Activated naive CD4-positive, alpha-beta T cell treated with anti-CD3 and anti-CD28 coated beads for 36 hours (primary cell): ENCODE results near the gene CDA. TPM values are rescaled to one million over a fixed set of nuclear protein-coding genes. Genes with fewer than 3 reads are reported as not detected.

Source experiments
- CTCF ChIA-PET: fragments of 350-600 bp; sonication (Branson Sonifier 250); formaldehyde crosslinking; loops from one replicate; lab custom pipeline; 2021; ENCODE audit warnings: antibody characterized with exemption; lab: Charles Lee
- DNase-seq: peaks from one replicate; pipeline ENCODE4 v3.0.0-alpha.2; 2020
- H3K27ac Mint-ChIP-seq: one replicate; pipeline ENCODE4 v1.8.0; 2021; ENCODE audit warnings: mild to moderate bottlenecking, mixed read lengths
- H3K27me3 Mint-ChIP-seq: one replicate; pipeline ENCODE4 v1.8.0; 2021; ENCODE audit warnings: low read depth, mixed read lengths
- H3K36me3 Mint-ChIP-seq: one replicate; pipeline ENCODE4 v1.8.0; 2021; ENCODE audit warnings: low read depth, mixed read lengths
- H3K4me1 Mint-ChIP-seq: one replicate; pipeline ENCODE4 v1.8.0; 2021; ENCODE audit warnings: low read depth, mixed read lengths
- H3K4me3 Mint-ChIP-seq: one replicate; pipeline ENCODE4 v1.8.0; 2021; ENCODE audit warnings: mild to moderate bottlenecking, moderate library complexity, mixed read lengths
- H3K9me3 Mint-ChIP-seq: one replicate; pipeline ENCODE4 v1.8.0; 2021; ENCODE audit warnings: mixed read lengths
- intact Hi-C: fragments of 100-400 bp; cut with micrococcal nuclease; formaldehyde crosslinking; loops from one replicate; pipeline ENCODE4 v1.15.1; 2023
- total RNA-seq, 2 experiments: library from RNA; stranded (reverse); gene quantifications; one replicate each; pipeline ENCODE4 v1.2.3, GENCODE V29; 2021

The CDA gene
- total RNA-seq, 2 experiments from 2014 or later = not detected

DNA sequence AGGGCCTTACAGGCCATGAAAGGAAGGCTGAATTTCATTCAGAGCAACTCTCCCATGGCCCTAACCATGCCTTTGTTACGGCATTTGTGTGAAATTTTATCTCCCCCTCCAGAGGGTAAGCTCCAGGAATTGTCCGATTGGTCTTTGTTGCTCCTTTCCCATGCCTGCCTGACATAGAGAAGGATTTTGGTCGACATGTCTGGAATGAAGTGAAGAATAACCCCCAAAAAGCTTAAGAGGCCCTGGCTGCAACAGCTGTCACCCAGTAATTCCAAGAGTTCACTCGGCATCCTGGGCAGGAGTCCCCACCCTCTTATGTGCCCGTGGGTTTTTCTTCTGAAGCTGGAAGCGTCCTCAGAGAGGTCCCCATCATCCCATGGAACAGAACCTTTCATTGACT is 20.6 kb downstream of the CDA start:
- H3K27me3 Mint-ChIP-seq = no peaks in the 10 kb centered on the region
- H3K4me1 Mint-ChIP-seq = no peaks in the 10 kb centered on the region
- no peak for DNase-seq
- intact Hi-C loops = no loop called here
- CTCF ChIA-PET = interaction anchor here (1.1 kb wide), 1 partner anchor 35 kb away, joined by 4 read pairs; no protein-coding TSS in a partner anchor
- no peak overlapping the region for H3K4me3 Mint-ChIP-seq
- H3K9me3 Mint-ChIP-seq = no peaks in the 10 kb centered on the region
- no peaks in the 10 kb centered on the region for H3K36me3 Mint-ChIP-seq
- H3K27ac Mint-ChIP-seq = no peak overlapping the region

DNA sequence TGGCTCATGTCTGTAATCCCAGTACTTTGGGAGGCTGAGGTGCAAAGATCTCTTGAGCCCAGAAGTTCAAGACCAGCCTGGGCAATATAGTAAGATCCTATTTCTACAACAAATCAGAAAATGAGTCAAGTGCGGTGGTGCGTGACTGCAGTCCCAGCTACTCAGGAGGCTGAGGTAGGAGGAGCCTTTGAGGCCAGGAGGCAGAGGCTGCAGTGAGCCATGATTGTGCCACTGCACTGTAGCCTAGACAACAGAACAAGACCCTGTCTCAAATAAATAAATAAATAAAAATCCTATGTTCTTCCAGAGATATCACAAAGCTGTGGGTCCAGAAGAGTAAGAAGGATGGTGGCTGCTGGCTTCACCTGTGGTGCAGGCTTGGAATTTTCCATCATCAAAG is 22.1 kb downstream of the CDA start:
- Mint-ChIP-seq H3K36me3 (no peaks in the 10 kb centered on the region), H3K27ac (no peak overlapping the region), H3K4me3 (no peak overlapping the region), H3K27me3 (no peaks in the 10 kb centered on the region), H3K4me1 (no peaks in the 10 kb centered on the region), H3K9me3 (no peaks in the 10 kb centered on the region)
- CTCF ChIA-PET = no interaction called here
- intact Hi-C loops = no loop called here
- DNase-seq = no peak

GRCh38 chr1:20611652-20612051 is 22.8 kb downstream of the CDA start:
- no peak for DNase-seq
- Mint-ChIP-seq H3K4me1 (no peaks in the 10 kb centered on the region), H3K36me3 (no peaks in the 10 kb centered on the region), H3K27me3 (no peaks in the 10 kb centered on the region), H3K27ac (no peak overlapping the region), H3K4me3 (no peak overlapping the region), H3K9me3 (no peaks in the 10 kb centered on the region)
- CTCF ChIA-PET = no interaction called here
- intact Hi-C loops = no loop called here

DNA sequence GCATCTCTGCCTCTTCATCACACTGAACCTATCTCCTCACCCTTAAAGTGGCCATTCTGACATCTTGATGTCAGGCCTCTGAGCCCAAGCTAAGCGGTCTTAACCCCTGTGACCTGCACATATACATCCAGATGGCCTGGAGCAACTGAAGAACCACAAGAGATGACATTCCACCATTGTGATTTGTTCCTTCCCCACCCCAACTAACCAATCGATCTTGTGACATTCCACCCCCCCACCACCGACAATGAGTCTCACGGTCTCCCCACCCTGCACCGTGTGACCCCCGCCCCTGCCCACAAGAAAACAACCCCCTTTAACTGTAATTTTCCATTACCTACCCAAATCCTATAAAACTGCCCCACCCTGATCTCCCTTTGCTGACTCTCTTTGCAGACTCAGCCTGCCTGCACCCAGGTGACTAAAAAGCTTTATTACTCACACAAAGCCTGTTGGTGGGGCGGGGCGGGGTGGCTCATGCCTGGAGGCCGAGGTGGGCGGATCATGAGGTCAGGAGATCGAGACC is 23.4 kb downstream of the CDA start:
- intact Hi-C loops = no loop called here
- Mint-ChIP-seq H3K27ac (no peak overlapping the region), H3K9me3 (no peaks in the 10 kb centered on the region), H3K27me3 (no peaks in the 10 kb centered on the region), H3K4me1 (no peaks in the 10 kb centered on the region), H3K36me3 (no peaks in the 10 kb centered on the region), H3K4me3 (no peak overlapping the region)
- no peak for DNase-seq
- CTCF ChIA-PET = interaction anchor here (0.7 kb wide), 1 partner anchor 87 kb away, joined by 3 read pairs; no protein-coding TSS in a partner anchor

DNA sequence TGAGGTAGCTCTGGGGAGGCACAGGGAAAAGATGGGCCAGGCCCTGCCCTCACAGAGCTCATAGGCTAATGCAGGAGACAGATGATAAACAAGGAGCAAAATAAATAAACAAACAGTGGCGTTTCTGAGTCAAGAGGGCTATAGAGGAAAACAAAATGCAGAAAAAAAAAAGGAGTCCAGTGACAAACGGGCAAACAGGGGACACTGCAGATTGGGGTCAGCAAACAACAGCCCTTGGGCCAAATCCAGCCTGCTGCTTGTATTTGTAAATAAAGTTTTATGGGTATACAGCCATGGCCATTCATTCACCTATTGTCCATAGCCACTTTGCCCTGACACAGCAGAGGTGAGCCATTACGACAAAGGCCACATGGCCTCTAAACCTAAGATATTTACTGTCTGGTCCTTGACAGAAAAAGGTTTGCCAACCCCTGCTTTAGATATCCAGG is 25.3 kb downstream of the CDA start:
- H3K9me3 Mint-ChIP-seq = no peaks in the 10 kb centered on the region
- CTCF ChIA-PET = interaction anchor here (0.8 kb wide), 1 partner anchor 39 kb away, joined by 3 read pairs; no protein-coding TSS in a partner anchor

DNA sequence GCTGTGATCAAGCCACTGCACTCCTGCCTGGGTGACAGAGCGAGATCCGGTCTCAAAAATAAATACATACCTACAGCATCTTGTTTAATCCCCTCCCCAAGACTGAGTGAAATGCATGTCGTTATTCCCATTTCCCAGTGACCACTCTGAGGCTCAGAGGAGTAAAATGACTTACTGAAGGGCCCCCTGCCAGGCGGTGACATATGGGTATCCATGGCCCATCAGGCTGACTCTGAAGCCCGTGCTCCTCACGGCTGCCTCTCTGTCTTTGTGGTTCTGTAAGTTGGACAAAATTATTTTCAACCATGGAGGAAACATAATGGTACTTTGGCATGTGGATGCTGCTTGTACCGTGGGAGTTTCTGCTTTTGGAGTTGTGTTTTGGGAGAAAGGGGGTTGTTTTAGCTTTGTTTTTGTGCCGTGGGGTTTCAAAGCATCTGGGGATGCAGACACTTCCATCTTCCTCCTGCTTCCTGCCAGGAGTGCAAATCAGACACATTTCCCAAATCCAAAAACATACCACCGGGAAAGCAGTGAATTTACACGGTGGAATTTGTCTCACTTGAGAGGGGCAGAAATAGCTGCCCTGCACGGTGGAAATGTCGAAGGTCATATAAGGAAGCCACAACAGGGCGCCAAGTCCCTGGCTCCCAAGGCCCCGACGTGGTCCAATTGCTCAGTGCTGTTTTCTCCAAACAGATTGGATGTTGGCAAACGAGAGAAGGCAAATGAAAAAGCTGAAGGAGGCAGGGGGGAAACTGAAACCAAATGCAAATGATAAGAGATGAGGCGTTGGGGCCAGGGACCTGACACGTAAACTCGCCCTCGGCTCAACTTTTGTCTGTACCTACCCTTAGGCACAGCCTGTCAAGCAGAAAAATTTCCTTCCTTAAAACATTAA is 27.3 kb downstream of the CDA start:
- CTCF ChIA-PET = interaction anchor here (0.6 kb wide), 2 partner anchors 14 to 615 kb away, joined by 3 read pairs; no protein-coding TSS in a partner anchor
- H3K27ac Mint-ChIP-seq = no peak overlapping the region
- no peak for DNase-seq
- H3K27me3 Mint-ChIP-seq = no peaks in the 10 kb centered on the region
- H3K4me3 Mint-ChIP-seq = no peak overlapping the region
- H3K36me3 Mint-ChIP-seq = no peaks in the 10 kb centered on the region
- no peaks in the 10 kb centered on the region for H3K4me1 Mint-ChIP-seq
- no peaks in the 10 kb centered on the region for H3K9me3 Mint-ChIP-seq
- intact Hi-C loops = no loop called here

More for the DNA sequence above, 25.3 kb downstream of the CDA start:
- no peaks in the 10 kb centered on the region for H3K4me1 Mint-ChIP-seq
- intact Hi-C loops = no loop called here
- H3K36me3 Mint-ChIP-seq = no peaks in the 10 kb centered on the region
- no peak for DNase-seq
- no peak overlapping the region for H3K27ac Mint-ChIP-seq
- H3K4me3 Mint-ChIP-seq = no peak overlapping the region
- no peaks in the 10 kb centered on the region for H3K27me3 Mint-ChIP-seq

- Mint-ChIP-seq H3K4me1 (no peaks in the 10 kb centered on the region), H3K9me3 (no peaks in the 10 kb centered on the region), H3K36me3 (no peaks in the 10 kb centered on the region), H3K27ac (no peak overlapping the region), H3K4me3 (no peak overlapping the region), H3K27me3 (no peaks in the 10 kb centered on the region)
- intact Hi-C loops = no loop called here
- CTCF ChIA-PET = interaction anchor here (0.6 kb wide), 2 partner anchors 13 to 614 kb away, joined by 3 read pairs; no protein-coding TSS in a partner anchor
- no peak for DNase-seq
Measured at GRCh38 chr1:20616847-20617487, 28.1 kb downstream of the CDA start.

DNA sequence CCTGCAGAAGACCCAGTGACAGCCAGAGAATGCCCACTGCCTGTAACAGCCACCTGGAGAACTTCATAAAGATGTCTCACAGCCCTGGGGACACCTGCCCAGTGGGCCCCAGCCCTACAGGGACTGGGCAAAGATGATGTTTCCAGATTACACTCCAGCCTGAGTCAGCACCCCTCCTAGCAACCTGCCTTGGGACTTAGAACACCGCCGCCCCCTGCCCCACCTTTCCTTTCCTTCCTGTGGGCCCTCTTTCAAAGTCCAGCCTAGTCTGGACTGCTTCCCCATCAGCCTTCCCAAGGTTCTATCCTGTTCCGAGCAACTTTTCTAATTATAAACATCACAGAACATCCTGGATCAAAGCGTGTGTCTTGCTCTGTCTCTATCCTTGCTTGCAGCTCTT is 29.7 kb downstream of the CDA start:
- no peaks in the 10 kb centered on the region for H3K4me1 Mint-ChIP-seq
- H3K27me3 Mint-ChIP-seq = no peaks in the 10 kb centered on the region
- H3K4me3 Mint-ChIP-seq = no peak overlapping the region
- no peak overlapping the region for H3K27ac Mint-ChIP-seq
- no peak for DNase-seq
- H3K36me3 Mint-ChIP-seq = no peaks in the 10 kb centered on the region
- intact Hi-C loops = no loop called here
- CTCF ChIA-PET = interaction anchor here (1.2 to 1.3 kb wide), 2 partner anchors 14 to 576 kb away, joined by 3 to 4 read pairs; no protein-coding TSS in a partner anchor
- no peaks in the 10 kb centered on the region for H3K9me3 Mint-ChIP-seq

- no peaks in the 10 kb centered on the region for H3K9me3 Mint-ChIP-seq
- DNase-seq = no peak
- H3K4me1 Mint-ChIP-seq = no peaks in the 10 kb centered on the region
- no peaks in the 10 kb centered on the region for H3K27me3 Mint-ChIP-seq
- CTCF ChIA-PET = interaction anchor here (1.0 to 1.6 kb wide), 3 partner anchors 14 to 575 kb away, joined by 3 to 4 read pairs (median 3); no protein-coding TSS in a partner anchor
- H3K4me3 Mint-ChIP-seq = no peak overlapping the region
- H3K27ac Mint-ChIP-seq = no peak overlapping the region
- intact Hi-C loops = no loop called here
- no peaks in the 10 kb centered on the region for H3K36me3 Mint-ChIP-seq
Measured at GRCh38 chr1:20619999-20620398, 31.1 kb downstream of the CDA start.

GRCh38 chr1:20621012-20621411 is 32.1 kb downstream of the CDA start:
- H3K27me3 Mint-ChIP-seq = peaks cover 2% of the 10 kb centered on the region
- H3K4me3 Mint-ChIP-seq = no peak overlapping the region

DNA sequence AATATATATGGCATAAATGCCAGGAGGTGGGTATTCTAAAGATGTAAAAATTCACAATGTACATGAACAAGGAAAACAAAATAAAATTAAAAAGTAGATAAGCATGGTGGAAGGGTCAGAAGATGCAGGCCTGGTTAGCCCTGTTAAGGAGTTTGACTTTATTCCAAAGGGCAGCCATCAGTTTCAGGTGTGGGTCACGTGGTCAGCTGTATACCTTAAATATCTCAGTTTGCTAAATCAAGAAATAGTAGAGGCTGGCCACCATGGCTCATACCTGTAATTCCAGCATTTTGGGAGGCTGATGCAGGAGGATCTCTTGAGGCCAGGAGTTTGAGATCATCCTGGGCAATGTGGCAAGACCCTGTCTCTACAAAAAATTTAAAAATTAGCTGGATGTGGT is 35.8 kb downstream of the CDA start:
- H3K4me1 Mint-ChIP-seq = no peaks in the 10 kb centered on the region
- CTCF ChIA-PET = interaction anchor here (0.7 kb wide), 1 partner anchor 113 kb away, joined by 3 read pairs; no protein-coding TSS in a partner anchor

More at GRCh38 chr1:20621012-20621411, 32.1 kb downstream of the CDA start:
- Mint-ChIP-seq H3K9me3 (no peaks in the 10 kb centered on the region), H3K4me1 (no peaks in the 10 kb centered on the region), H3K27ac (no peak overlapping the region), H3K36me3 (no peaks in the 10 kb centered on the region)
- no peak for DNase-seq
- intact Hi-C loops = no loop called here
- CTCF ChIA-PET = interaction anchor here (0.6 to 1.6 kb wide), 3 partner anchors 13 to 827 kb away, joined by 3 to 4 read pairs (median 4); no protein-coding TSS in a partner anchor

More for the DNA sequence above, 35.8 kb downstream of the CDA start:
- Mint-ChIP-seq H3K27ac (no peak overlapping the region), H3K4me3 (no peak overlapping the region), H3K27me3 (peaks cover 2% of the 10 kb centered on the region), H3K36me3 (no peaks in the 10 kb centered on the region), H3K9me3 (no peaks in the 10 kb centered on the region)
- intact Hi-C loops = no loop called here
- no peak for DNase-seq
